Mucosa of stomach (tissue), 1 donor: ENCODE results near the gene XRRA1.
"Not testable (repeated sequence)": the region's sequence is repeated elsewhere in the genome, so short reads cannot be mapped to it uniquely, and the experiment has no call there.

Experiments
- H3K27me3 ChIP-seq: one replicate; pipeline ENCODE4 v1.7.0; 2013; ENCODE audit warnings: mild to moderate bottlenecking, low read length; ENCODE audit not compliant: control insufficient read depth, insufficient read depth
- H3K36me3 ChIP-seq: one replicate; pipeline ENCODE4 v1.7.0; 2013; ENCODE audit warnings: low read length; ENCODE audit not compliant: control insufficient read depth, insufficient read depth
- H3K4me1 ChIP-seq: one replicate; pipeline ENCODE4 v1.7.0; 2013; ENCODE audit warnings: mild to moderate bottlenecking, low read length; ENCODE audit not compliant: control insufficient read depth, insufficient read depth
- H3K4me3 ChIP-seq: one replicate; pipeline ENCODE4 v1.7.0; 2013; ENCODE audit warnings: low read length
- H3K9ac ChIP-seq: one replicate; pipeline ENCODE4 v1.7.0; 2013; ENCODE audit warnings: mild to moderate bottlenecking, low read length, moderate library complexity
- H3K9me3 ChIP-seq: one replicate; pipeline ENCODE4 v1.7.0; 2013; ENCODE audit warnings: mild to moderate bottlenecking, low read length, moderate library complexity; ENCODE audit not compliant: control insufficient read depth
- donor health status: Pancreatic carcinoma.

XRRA1 gene

DNA sequence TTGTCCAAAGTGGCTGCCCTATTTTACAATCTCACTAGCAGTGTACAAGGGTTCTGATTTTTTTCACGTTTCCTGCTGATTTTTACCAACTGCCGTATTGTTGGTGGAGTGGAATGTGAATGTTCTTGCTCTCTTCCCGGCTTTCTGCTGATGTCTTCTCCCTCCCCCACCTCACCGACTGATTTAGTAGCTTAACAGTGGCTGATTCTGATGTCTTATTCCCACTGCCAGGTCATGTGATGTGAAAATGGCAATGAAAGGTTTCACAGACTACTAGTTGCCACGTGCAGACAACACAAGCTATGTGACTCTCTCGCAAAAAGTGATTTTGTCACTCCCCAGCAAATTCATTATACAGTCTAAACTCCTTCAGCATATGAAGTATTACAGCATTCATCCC lies 22.5 kb upstream of the XRRA1 start:
- Histone ChIP-seq H3K9me3 (no peaks in the 10 kb centered on the region), H3K36me3 (peaks cover 13% of the 10 kb centered on the region), H3K4me3 (no peak overlapping the region), H3K27me3 (no peaks in the 10 kb centered on the region), H3K4me1 (no peaks in the 10 kb centered on the region), H3K9ac (no peak overlapping the region)

DNA sequence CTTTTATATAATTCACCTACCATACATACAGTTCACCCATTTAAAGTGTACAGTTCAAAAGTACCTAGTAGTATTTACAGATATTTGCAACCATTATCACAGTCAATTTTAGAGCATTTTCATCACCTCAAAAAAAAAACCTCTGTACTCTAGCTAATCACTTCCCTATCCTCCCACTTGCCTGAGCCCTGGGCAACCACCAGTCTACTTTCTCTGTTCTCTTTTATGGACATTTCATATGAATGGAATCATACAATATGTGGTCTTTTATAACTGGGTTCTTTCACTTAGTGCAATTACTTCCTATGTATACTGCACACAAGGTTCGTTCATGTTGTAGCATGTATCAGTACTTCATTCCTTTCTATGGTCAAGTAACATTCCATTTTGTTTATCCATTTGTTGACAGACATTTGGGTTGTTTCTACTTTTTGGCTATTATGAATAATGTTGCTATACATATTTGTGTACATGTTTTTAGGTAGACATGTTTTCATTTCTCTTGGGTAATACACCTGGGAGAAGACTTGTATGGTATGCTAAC lies 22.0 kb upstream of the XRRA1 start:
- Histone ChIP-seq H3K27me3 (no peaks in the 10 kb centered on the region), H3K9ac (no peak overlapping the region)

DNA sequence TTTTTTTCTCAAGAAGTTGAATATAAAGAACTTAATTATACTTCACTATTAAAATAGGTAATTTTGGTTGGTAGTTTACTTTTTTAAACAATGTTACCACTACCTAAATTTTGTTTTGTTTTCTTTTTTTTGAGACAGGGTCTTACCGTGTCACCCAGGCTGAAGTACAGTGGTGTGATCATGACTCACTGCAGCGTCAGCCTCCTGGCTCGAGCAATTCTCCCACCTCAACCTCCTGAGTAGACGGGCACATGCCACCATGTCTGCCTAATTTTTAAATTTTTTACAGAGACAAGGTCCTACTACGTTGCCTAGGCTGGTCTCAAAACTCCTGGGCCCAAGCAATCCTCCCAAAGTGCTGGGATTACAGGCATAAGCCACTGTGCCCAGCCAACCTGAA lies 17.8 kb upstream of the XRRA1 start:
- peaks cover under 1% of the 10 kb centered on the region for H3K36me3 ChIP-seq
- no peaks in the 10 kb centered on the region for H3K27me3 ChIP-seq
- H3K9ac ChIP-seq = no peak overlapping the region
- peaks cover 4% of the 10 kb centered on the region for H3K4me1 ChIP-seq
- H3K9me3 ChIP-seq = no peaks in the 10 kb centered on the region
- no peak overlapping the region for H3K4me3 ChIP-seq

More for the DNA sequence above, 22.0 kb upstream of the XRRA1 start:
- H3K36me3 ChIP-seq = peaks cover 13% of the 10 kb centered on the region
- no peak overlapping the region for H3K4me3 ChIP-seq
- no peaks in the 10 kb centered on the region for H3K9me3 ChIP-seq
- H3K4me1 ChIP-seq = no peaks in the 10 kb centered on the region

DNA sequence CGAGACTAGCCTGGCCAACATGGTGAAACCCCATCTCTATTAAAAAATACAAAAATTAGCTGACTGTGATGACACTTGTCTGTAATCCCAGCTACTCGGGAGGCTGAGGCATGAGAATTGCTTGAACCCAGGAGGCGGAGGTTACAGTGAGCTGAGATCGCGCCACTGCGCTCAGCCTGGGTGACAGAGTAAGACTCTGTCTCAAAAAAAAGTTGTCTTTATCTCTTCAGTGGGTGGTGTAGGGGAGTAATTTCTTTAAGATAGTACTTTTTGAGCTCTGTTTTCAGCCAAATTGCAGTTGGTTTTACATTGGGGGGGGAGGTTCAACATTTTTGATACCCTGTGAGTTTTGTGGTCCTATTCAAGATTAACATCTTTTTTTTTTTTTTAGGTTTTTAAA lies 11.2 kb upstream of the XRRA1 start:
- H3K9ac ChIP-seq, H3K9me3 ChIP-seq, H3K4me1 ChIP-seq, H3K27me3 ChIP-seq, H3K4me3 ChIP-seq, H3K36me3 ChIP-seq: not testable (repeated sequence)

GRCh38 chr11:74957937-74958629 lies 9.2 kb upstream of the XRRA1 start:
- H3K9me3 ChIP-seq = no peaks in the 10 kb centered on the region
- no peaks in the 10 kb centered on the region for H3K36me3 ChIP-seq
- H3K9ac ChIP-seq = no peak overlapping the region
- H3K4me3 ChIP-seq = no peak overlapping the region
- H3K4me1 ChIP-seq = peaks cover 4% of the 10 kb centered on the region
- H3K27me3 ChIP-seq = no peaks in the 10 kb centered on the region

DNA sequence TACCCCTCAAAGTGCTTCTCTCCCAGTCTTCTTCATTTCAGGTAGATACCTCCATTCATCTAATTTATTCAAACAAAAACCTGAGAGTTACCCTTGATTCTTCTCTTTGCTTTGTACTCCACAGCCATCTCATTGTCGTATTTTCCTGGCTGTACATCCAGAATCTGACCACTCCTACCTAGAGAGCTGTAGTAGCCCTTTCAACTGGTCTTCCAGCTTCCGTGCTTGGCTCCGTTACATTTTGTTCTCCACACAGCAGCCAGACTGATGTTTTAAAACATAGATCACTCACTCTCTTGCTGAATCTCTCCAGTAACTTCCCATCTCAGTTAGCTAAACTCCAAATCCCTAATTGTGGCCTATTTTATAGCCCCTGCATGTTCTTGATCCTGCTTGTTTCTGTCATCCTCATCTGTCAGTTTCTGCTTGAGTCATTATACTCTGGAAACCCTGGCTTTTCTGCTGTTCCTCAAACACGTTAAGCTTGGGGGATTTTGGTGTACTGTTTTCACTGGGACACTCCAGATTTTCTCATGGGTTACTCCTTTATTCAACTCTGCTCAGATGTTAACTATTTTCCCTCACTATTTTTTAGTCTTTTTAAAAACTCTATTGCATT lies 7.6 kb upstream of the XRRA1 start:
- no peaks in the 10 kb centered on the region for H3K36me3 ChIP-seq
- H3K9me3 ChIP-seq = no peaks in the 10 kb centered on the region
- no peak overlapping the region for H3K4me3 ChIP-seq
- H3K4me1 ChIP-seq = peaks cover under 1% of the 10 kb centered on the region
- no peak overlapping the region for H3K9ac ChIP-seq
- H3K27me3 ChIP-seq = no peaks in the 10 kb centered on the region

- peaks cover 17% of the 10 kb centered on the region for H3K4me1 ChIP-seq
- H3K27me3 ChIP-seq = no peaks in the 10 kb centered on the region
- no peaks in the 10 kb centered on the region for H3K9me3 ChIP-seq
- no peaks in the 10 kb centered on the region for H3K36me3 ChIP-seq
- no peak overlapping the region for H3K4me3 ChIP-seq
- no peak overlapping the region for H3K9ac ChIP-seq
These were observed 5.3 kb upstream of the XRRA1 start for GRCh38 chr11:74954199-74954598.

- Histone ChIP-seq H3K27me3 (no peaks in the 10 kb centered on the region), H3K9me3 (no peaks in the 10 kb centered on the region), H3K4me1 (peaks cover 17% of the 10 kb centered on the region), H3K36me3 (no peaks in the 10 kb centered on the region), H3K9ac (no peak overlapping the region), H3K4me3 (no peak overlapping the region)
These were observed 4.6 kb upstream of the XRRA1 start for GRCh38 chr11:74953451-74953850.

- H3K9ac ChIP-seq = no peak overlapping the region
- no peaks in the 10 kb centered on the region for H3K27me3 ChIP-seq
- no peak overlapping the region for H3K4me3 ChIP-seq
- no peaks in the 10 kb centered on the region for H3K36me3 ChIP-seq
- no peaks in the 10 kb centered on the region for H3K9me3 ChIP-seq
- peaks cover 17% of the 10 kb centered on the region for H3K4me1 ChIP-seq
These were observed 3.9 kb upstream of the XRRA1 start for GRCh38 chr11:74952752-74953151.

GRCh38 chr11:74951226-74951625 lies 2.3 kb upstream of the XRRA1 start:
- H3K27me3 ChIP-seq = no peaks in the 10 kb centered on the region
- H3K9me3 ChIP-seq = no peaks in the 10 kb centered on the region
- no peak overlapping the region for H3K9ac ChIP-seq
- H3K4me3 ChIP-seq = no peak overlapping the region
- no peaks in the 10 kb centered on the region for H3K36me3 ChIP-seq
- peaks cover 17% of the 10 kb centered on the region for H3K4me1 ChIP-seq

DNA sequence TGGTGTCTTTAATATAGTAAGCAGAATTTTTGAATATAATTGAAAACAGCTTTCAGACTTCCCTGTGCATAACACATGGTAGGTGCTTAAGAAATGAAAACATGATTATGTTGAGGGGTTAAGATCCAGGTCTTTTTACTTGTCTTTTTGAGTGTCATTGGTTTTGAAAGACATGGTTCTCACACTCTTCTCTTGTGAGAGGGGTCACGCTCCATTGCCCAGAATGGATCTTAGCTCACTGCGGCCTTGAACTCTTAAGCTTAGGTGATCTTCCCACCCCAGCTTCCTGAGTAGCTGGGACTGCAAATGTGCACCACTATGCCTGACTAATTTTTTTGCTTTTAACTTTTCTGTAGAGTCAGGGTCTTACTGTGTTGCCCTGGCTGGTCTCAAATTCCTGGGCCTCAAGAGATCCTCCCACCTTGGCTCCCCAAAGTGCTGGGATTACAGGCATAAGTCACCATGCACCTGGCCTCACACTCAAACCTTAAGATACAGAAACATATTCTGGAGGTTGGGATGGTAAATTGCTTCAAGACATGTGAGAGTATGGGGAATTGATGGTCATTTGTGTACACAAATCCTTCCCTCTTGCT lies 1.6 kb upstream of the XRRA1 start:
- Histone ChIP-seq H3K36me3 (no peaks in the 10 kb centered on the region), H3K27me3 (no peaks in the 10 kb centered on the region), H3K9ac (peak overlapping the region; percentile 94), H3K4me1 (peaks cover 25% of the 10 kb centered on the region), H3K4me3 (peak overlapping the region; percentile 91), H3K9me3 (no peaks in the 10 kb centered on the region)

DNA sequence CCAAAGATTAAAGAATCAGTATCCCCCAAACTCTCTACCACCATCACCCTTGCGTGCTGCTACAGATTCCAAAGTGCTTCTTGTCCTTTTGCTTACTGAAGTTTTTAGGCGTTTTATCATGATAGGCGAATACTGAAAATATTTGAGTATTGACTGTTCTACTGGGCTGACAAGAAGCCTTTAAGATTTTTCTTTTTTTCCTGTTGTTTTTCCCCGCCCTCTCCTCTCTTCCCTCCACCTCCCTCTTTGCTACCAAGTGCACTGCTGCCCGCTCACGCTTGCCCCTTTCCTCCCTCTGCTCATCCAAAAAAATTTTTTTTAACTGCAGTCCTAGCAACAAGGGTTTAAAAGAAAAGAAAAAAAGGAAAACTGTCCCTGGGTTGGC lies 854 bp upstream of the XRRA1 start:
- Histone ChIP-seq H3K9ac (peak overlapping the region; percentile 94), H3K36me3 (no peaks in the 10 kb centered on the region), H3K9me3 (no peaks in the 10 kb centered on the region), H3K4me1 (peaks cover 30% of the 10 kb centered on the region), H3K4me3 (peak overlapping the region; percentile 91), H3K27me3 (no peaks in the 10 kb centered on the region)
